Fibroblast of villous mesenchyme (primary cell): ENCODE data around the gene PTPRN2. TPM values are rescaled to one million over a fixed set of nuclear protein-coding genes. Genes with fewer than 3 reads are reported as not detected.

Experiments
- DNase-seq: peaks from one replicate; pipeline ENCODE4 v3.0.0-alpha.2; 2010; ENCODE audit warnings: low read depth
- H3K4me3 ChIP-seq: 2 replicates; pipeline ENCODE4 v1.5.1; 2011; ENCODE audit warnings: low read depth, mild to moderate bottlenecking, low read length
- total RNA-seq: library from RNA; depleted of rRNA; stranded (reverse); fragments of >200 nt; gene quantifications from 2 replicates; pipeline ENCODE4 v1.2.3, GENCODE V29; 2012
- TF ChIP-seq, protein P1 (sequence below): IDR thresholded peaks from 2 replicates; pipeline ENCODE4 v1.5.1; 2012; ENCODE audit warnings: low read depth, mild to moderate bottlenecking, low read length; ENCODE audit not compliant: insufficient read depth

Gene PTPRN2
- total RNA-seq, 1 donor = not detected

DNA sequence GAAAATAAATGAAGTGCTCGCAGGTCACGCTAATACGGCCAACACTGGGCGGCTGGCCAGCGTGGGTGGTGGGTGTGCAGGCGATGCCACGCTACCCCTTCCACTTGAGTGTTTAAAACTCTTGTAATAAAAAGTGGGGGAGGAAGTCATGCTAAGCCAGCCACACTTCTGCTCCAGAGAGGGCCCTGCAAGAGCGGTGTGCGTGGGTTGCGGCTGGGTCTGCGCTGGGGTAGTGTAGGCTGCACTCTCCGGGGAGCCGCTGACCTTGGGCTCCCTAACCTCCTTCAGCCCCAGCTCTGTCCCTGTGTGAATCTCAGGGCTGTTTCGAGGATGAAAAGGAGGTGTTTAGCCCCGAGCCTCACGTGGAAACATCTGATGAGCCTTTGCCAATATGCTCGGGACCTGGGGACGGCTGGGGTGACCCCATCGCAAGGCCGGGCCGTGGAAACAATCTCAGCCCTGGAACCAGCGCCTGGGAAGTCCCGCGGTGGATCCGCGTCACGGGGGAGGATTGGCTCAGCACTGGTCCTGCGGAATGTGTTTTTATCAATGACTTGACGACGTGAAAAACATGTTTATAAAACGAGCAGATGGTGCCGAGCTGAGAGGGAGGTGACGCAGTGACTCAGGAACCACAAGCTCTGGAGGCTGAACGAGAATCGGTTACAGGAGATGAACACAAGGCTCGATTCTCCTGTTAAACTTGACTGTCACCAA lies 972.4 kb downstream of the PTPRN2 start:
- H3K4me3 ChIP-seq = no peak overlapping the region
- TF ChIP-seq, protein P1, sequence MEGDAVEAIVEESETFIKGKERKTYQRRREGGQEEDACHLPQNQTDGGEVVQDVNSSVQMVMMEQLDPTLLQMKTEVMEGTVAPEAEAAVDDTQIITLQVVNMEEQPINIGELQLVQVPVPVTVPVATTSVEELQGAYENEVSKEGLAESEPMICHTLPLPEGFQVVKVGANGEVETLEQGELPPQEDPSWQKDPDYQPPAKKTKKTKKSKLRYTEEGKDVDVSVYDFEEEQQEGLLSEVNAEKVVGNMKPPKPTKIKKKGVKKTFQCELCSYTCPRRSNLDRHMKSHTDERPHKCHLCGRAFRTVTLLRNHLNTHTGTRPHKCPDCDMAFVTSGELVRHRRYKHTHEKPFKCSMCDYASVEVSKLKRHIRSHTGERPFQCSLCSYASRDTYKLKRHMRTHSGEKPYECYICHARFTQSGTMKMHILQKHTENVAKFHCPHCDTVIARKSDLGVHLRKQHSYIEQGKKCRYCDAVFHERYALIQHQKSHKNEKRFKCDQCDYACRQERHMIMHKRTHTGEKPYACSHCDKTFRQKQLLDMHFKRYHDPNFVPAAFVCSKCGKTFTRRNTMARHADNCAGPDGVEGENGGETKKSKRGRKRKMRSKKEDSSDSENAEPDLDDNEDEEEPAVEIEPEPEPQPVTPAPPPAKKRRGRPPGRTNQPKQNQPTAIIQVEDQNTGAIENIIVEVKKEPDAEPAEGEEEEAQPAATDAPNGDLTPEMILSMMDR = no peak
- DNase-seq = peak; percentile 37

DNA sequence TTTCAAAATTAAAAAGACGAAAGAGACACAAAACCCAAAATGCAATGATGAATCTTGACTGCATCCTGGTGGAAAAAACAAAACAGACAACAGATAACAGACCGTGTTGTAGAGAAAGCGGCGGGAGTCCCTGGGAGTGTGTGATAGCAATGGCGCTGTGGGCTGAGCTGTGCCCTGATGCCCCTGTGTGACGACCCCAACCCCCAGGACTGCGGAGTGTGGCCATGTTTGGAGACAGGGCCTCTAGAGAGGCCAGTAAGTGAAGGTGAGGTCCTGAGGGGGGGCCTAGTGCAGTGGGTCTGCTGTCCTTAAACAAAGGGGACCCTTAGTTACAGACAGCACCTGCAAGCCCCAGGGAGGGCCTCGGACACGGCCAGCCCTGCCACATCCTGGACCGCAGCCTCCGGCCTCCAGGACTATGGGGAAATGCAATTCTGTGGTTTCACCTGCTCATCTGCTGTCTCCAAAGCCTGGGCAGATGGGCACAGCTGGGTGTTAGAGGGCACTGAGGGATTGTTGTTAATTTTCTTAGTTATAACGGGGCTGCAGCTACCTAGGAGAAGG lies 973.1 kb downstream of the PTPRN2 start:
- DNase-seq = no peak
- TF ChIP-seq, protein P1 = no peak
- H3K4me3 ChIP-seq = no peak overlapping the region

DNA sequence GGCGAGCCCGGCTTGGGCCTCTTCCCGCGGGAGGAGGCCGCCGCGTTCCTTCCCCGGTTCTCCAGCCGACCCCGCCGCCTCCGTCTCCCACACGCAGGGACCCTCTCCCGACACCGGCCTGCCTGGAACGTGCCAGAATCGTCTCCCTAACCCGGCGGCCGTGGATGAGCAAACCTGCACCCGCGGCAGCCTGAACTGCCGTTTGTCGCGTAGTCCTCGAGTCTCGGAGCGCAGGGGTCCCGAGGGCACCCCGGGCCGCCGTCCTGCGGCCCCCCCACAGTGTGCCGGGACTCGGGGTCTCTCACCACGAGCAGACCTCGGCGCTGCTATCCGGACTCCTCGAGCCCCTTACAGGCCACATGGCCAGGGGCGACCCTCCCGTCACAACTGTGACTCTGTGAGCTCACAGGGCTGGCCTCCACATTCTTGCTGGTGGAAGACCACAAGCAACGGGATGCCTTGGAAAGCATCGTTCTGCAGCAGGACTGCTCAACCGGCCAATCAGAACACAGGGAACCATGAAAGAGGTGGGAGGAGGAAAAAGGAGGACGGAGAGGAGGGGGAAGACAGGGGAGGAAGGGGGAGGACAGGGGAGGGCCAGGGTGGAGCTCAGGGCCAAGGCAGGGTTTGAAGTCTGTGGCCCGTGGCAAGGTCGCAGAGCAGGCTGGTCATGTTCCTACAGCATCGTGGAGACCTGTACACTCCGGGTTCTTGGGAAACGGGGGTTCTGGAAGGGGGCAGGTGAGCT lies 973.9 kb downstream of the PTPRN2 start:
- DNase-seq = no peak
- no peak overlapping the region for H3K4me3 ChIP-seq
- TF ChIP-seq, protein P1 = no peak

DNA sequence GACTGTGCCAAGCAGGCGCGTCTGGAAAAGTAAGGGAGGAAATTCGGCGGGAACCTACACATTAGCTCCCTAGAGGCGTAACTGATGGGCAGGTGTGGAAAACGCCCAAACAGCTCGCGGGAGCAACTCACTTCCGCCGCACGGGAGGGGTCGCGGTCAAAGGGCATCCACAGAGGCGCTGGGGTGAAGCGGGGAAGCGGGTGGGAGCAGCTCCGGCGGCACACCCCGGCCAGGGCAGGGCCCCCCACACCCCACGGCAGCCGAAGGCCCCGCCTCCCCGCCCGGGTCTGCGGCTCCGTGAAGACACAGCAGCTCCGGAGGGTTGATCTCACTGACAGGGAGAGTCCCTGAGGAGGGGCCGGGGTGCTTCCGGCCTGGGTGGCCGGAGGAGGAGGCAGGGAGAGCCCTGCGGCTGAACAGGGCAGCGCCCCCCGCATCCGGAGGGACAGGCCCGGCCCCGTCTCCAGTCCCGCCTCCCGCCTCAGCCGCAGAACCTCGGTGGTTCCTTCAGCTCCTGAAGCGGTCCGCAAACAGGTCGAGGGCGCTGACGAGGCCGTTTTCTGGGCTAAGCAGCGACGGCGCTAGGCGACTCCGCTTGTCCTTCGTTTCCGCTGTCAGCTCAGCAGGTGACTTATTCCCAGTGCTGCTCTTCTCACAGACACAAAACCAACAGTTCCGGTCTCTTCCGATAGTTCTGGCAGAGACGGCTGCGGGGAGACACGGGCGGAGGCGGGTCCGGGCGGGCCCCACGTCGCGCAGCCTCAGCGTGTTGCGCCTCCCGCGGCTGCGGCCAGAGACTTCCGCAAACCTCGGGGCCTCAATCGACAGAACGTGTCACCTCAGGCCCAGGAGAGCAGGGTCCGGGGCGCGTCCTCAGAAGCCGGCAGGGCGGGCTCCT lies 974.7 kb downstream of the PTPRN2 start:
- DNase-seq = no peak
- TF ChIP-seq, protein P1 = no peak
- H3K4me3 ChIP-seq = no peak overlapping the region

DNA sequence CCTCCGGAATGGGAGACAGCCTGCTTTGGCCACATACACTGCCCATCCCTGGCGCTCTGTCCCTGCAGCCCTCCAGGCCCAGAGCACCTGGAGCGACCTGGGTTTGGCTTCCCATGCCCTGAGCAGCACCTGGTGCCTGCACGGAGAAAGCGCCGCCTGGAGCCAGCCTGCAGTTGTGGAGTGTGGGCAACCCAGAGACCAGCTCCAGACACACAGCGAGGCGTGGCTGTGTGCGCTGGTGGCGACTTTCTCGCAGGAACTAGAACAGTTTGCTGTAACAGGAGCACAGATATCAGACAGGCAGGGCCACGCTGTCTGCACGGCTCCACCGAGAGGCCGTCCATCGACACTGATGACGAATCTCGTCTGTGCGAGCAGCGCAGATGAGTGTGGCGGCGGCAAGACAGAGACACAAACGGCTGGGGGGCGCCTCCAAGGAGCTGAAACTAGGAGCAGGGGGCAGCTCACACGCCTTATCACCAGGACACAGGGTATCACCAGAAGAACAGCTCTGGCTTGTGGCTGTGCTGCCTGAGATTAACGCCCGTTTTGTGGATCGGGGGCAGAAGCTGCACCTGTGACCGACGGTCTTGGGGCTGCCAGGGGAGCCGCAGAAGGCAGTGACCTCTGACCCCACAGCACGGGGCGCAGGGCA lies 975.5 kb downstream of the PTPRN2 start:
- TF ChIP-seq, protein P1 = no peak
- DNase-seq = no peak
- H3K4me3 ChIP-seq = no peak overlapping the region

DNA sequence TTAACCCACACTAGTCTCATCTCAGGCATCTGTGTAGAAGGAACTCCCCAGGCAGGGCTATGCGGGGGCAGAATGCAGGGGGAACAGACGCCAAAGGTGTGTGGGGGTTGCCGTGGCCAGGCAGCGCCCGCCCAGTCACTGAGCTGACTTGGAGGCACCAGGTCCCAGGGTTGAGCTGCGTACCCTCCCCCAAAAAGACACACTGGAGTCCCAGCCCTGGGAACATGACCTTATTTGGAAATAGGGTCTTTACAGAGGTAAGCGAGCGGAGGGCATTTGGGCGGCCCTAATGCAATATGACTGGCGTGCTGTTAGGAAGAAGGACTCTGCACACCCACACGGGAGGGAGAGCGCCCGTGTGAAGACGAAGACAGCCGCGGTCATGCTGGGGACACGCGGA lies 976.3 kb downstream of the PTPRN2 start:
- TF ChIP-seq, protein P1 = no peak
- DNase-seq = no peak
- H3K4me3 ChIP-seq = no peak overlapping the region
